Measurements from ENCODE around the gene EIF6.
A peak's percentile ranks its signal among the peaks of the same experiment; 100 is the strongest.

EIF6 gene

DNA sequence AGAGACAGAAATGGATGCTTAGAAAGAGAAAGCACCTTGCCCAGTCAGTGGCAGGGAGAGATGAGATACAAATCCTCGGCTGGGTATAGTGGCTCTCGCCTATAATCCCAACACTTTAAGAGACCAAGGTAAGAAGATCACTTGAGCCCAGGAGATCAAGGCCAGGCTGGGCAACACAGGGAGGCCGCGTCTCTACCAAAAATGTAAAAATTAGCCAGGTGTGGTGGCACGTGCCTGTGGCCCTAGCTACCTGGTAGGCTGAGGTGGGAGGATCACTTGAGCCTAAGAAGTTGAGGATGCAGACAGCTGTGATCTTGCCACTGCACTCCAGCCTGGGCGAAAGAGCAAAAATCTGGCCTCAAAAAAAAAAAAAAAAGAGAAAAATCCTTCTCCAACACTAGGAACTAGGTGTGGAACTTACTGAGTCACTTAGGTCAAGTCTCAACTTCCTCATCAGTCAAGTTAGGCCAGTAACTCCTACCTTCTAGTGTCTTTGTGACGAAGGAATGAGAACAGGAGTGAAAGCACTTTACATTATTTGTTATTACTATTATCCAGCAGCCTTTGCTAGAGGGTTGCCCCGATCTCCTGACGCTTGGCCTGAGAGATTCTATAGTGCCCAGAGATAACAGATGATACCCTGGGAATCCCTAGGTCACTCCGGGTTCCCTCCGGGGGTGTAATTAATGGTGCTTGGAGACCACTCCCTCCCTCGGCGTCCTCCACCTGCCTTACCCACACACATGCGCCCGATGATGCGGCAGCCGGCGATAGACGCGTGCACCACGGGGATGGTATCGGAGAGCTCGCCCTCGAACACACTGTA is 918 bp downstream of the EIF6 start:
- H3K27me3 ChIP-seq (ENCODE audit: control insufficient read depth, insufficient read depth, low read length) = no peaks in the 10 kb centered on the region
- H3K36me3 ChIP-seq (ENCODE audit: insufficient read depth, low read length) = peaks cover 40% of the 10 kb centered on the region
- peak overlapping the region; percentile 97 for H3K9ac ChIP-seq (ENCODE audit: low read depth, low read length)
- peaks cover 26% of the 10 kb centered on the region for H3K4me1 ChIP-seq (ENCODE audit: control insufficient read depth, insufficient read depth, low read length)
- H3K4me3 ChIP-seq (ENCODE audit: low read length) = peak overlapping the region; percentile 83
- no peaks in the 10 kb centered on the region for H3K9me3 ChIP-seq (replicated peaks; ENCODE audit: low read length)
- H3K4me2 ChIP-seq (ENCODE audit: low read length) = peak overlapping the region; percentile 96

GRCh38 chr20:35281506-35282101 is 3.0 kb downstream of the EIF6 start:
- Histone ChIP-seq H3K27me3 (ENCODE audit: control insufficient read depth, insufficient read depth, low read length) (no peaks in the 10 kb centered on the region), H3K36me3 (ENCODE audit: insufficient read depth, low read length) (peaks cover 54% of the 10 kb centered on the region), H3K9ac (ENCODE audit: low read depth, low read length) (no peak overlapping the region), H3K4me2 (ENCODE audit: low read length) (no peak overlapping the region), H3K4me1 (ENCODE audit: control insufficient read depth, insufficient read depth, low read length) (peaks cover 39% of the 10 kb centered on the region), H3K4me3 (ENCODE audit: low read length) (no peak overlapping the region), H3K9me3 (replicated peaks; ENCODE audit: low read length) (no peaks in the 10 kb centered on the region)

DNA sequence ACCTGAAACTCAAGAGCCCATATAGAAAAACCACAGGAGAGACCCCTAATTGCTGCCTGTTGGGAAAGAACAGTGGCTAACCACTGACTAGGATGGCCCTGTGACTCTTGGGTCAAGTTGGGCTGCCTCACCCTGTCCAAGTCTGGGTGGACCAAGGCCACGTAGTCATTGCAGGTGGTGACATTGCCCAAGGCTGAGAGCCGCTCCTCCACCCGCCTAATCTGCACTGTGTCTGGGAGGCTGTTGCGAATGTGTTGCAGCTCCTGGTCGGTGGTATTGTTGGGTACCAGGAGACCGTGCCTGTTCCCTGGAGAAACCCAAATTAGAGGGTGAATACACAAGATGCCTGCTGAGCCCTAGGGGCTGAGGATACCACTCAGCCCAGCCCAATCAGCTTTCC is 4.0 kb downstream of the EIF6 start:
- Histone ChIP-seq H3K27me3 (ENCODE audit: control insufficient read depth, insufficient read depth, low read length) (no peaks in the 10 kb centered on the region), H3K9ac (ENCODE audit: low read depth, low read length) (no peak overlapping the region), H3K36me3 (ENCODE audit: insufficient read depth, low read length) (peaks cover 63% of the 10 kb centered on the region), H3K4me1 (ENCODE audit: control insufficient read depth, insufficient read depth, low read length) (peaks cover 42% of the 10 kb centered on the region), H3K9me3 (replicated peaks; ENCODE audit: low read length) (no peaks in the 10 kb centered on the region), H3K4me2 (ENCODE audit: low read length) (no peak overlapping the region), H3K4me3 (ENCODE audit: low read length) (no peak overlapping the region)

GRCh38 chr20:35279533-35280174 is 4.9 kb downstream of the EIF6 start:
- Histone ChIP-seq H3K4me3 (ENCODE audit: low read length) (no peak overlapping the region), H3K4me1 (ENCODE audit: control insufficient read depth, insufficient read depth, low read length) (peaks cover 36% of the 10 kb centered on the region), H3K9ac (ENCODE audit: low read depth, low read length) (no peak overlapping the region)

GRCh38 chr20:35279040-35279439 is 5.5 kb downstream of the EIF6 start:
- no peak overlapping the region for H3K4me2 ChIP-seq (ENCODE audit: low read length)
- no peak overlapping the region for H3K9ac ChIP-seq (ENCODE audit: low read depth, low read length)
- peaks cover 73% of the 10 kb centered on the region for H3K36me3 ChIP-seq (ENCODE audit: insufficient read depth, low read length)
- H3K9me3 ChIP-seq (replicated peaks; ENCODE audit: low read length) = no peaks in the 10 kb centered on the region
- H3K4me3 ChIP-seq (ENCODE audit: low read length) = no peak overlapping the region
- H3K27me3 ChIP-seq (ENCODE audit: control insufficient read depth, insufficient read depth, low read length) = no peaks in the 10 kb centered on the region
- H3K4me1 ChIP-seq (ENCODE audit: control insufficient read depth, insufficient read depth, low read length) = peaks cover 36% of the 10 kb centered on the region

More at GRCh38 chr20:35279533-35280174, 4.9 kb downstream of the EIF6 start:
- no peak overlapping the region for H3K4me2 ChIP-seq (ENCODE audit: low read length)
- no peaks in the 10 kb centered on the region for H3K27me3 ChIP-seq (ENCODE audit: control insufficient read depth, insufficient read depth, low read length)
- peaks cover 72% of the 10 kb centered on the region for H3K36me3 ChIP-seq (ENCODE audit: insufficient read depth, low read length)
- no peaks in the 10 kb centered on the region for H3K9me3 ChIP-seq (replicated peaks; ENCODE audit: low read length)

GRCh38 chr20:35277531-35278395 is 6.8 kb downstream of the EIF6 start, which contains the start of gene MMP24OS:
Gene MMP24OS, minus strand, starts transcription at chr20:35278122. Its CDS starts 193 bp downstream, at chr20:35277929.
- Histone ChIP-seq H3K4me3 (ENCODE audit: low read length) (peak within 1 kb of the TSS; percentile 74), H3K36me3 (ENCODE audit: insufficient read depth, low read length) (peaks cover 74% of the 10 kb centered on the region), H3K9me3 (replicated peaks; ENCODE audit: low read length) (no peaks in the 10 kb centered on the region), H3K4me1 (ENCODE audit: control insufficient read depth, insufficient read depth, low read length) (peaks cover 27% of the 10 kb centered on the region), H3K27me3 (ENCODE audit: control insufficient read depth, insufficient read depth, low read length) (no peaks in the 10 kb centered on the region), H3K4me2 (ENCODE audit: low read length) (peak within 1 kb of the TSS; percentile 96), H3K9ac (ENCODE audit: low read depth, low read length) (peak within 1 kb of the TSS; percentile 92)

DNA sequence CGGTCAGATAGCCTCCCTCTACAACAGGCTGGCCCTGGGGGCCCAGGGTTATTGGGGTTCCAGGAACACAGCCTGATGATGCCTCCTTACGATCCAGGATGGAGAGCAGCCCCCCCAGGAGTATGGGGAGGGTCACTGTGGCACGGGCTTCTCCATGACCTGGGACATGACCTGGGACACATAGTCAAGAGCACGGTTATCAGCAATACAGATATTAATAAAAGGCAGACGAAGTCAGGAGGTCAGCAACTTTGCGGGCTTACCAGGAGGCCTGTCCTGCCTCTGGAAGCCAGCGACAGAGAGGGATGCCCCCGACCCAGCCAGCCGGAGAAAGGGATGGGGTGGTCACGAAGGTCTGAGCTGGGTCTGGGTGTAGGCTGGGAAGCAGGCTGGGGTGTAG is 7.4 kb downstream of the EIF6 start:
- H3K9ac ChIP-seq (ENCODE audit: low read depth, low read length) = peak overlapping the region; percentile 92
- H3K27me3 ChIP-seq (ENCODE audit: control insufficient read depth, insufficient read depth, low read length) = no peaks in the 10 kb centered on the region
- peaks cover 24% of the 10 kb centered on the region for H3K4me1 ChIP-seq (ENCODE audit: control insufficient read depth, insufficient read depth, low read length)
- H3K36me3 ChIP-seq (ENCODE audit: insufficient read depth, low read length) = peaks cover 69% of the 10 kb centered on the region
- no peaks in the 10 kb centered on the region for H3K9me3 ChIP-seq (replicated peaks; ENCODE audit: low read length)
- peak overlapping the region; percentile 74 for H3K4me3 ChIP-seq (ENCODE audit: low read length)
- peak overlapping the region; percentile 96 for H3K4me2 ChIP-seq (ENCODE audit: low read length)

DNA sequence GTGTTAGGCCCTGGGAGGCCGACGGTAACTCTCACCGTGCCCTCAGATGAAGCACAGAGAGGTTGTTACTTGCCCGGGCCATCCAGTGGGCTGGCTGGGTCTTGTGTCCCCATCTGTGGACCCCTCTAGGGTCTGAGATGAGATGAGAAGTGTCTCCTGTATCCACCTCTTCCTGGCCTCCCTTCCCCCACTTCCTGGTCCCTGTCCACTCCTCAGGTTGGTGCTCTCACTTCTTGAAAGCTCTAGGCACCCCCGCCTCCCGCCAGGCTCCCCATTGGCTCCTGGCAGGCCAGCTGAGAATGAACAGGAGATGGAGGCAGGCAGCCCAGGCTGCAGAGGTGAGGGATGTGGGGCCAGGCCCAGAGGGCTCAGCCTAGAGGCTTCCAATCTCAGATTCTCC is 8.2 kb downstream of the EIF6 start:
- Histone ChIP-seq H3K4me3 (ENCODE audit: low read length) (peak overlapping the region; percentile 74), H3K36me3 (ENCODE audit: insufficient read depth, low read length) (peaks cover 64% of the 10 kb centered on the region), H3K9ac (ENCODE audit: low read depth, low read length) (peak overlapping the region; percentile 92), H3K27me3 (ENCODE audit: control insufficient read depth, insufficient read depth, low read length) (no peaks in the 10 kb centered on the region), H3K4me1 (ENCODE audit: control insufficient read depth, insufficient read depth, low read length) (peaks cover 24% of the 10 kb centered on the region), H3K9me3 (replicated peaks; ENCODE audit: low read length) (no peaks in the 10 kb centered on the region), H3K4me2 (ENCODE audit: low read length) (peak overlapping the region; percentile 96)

GRCh38 chr20:35275741-35276251 is 8.8 kb downstream of the EIF6 start:
- no peak overlapping the region for H3K4me2 ChIP-seq (ENCODE audit: low read length)
- peaks cover 24% of the 10 kb centered on the region for H3K4me1 ChIP-seq (ENCODE audit: control insufficient read depth, insufficient read depth, low read length)
- no peak overlapping the region for H3K9ac ChIP-seq (ENCODE audit: low read depth, low read length)

GRCh38 chr20:35274172-35275092 is 10.1 kb downstream of the EIF6 start:
- H3K36me3 ChIP-seq (ENCODE audit: insufficient read depth, low read length) = peaks cover 49% of the 10 kb centered on the region
- H3K4me1 ChIP-seq (ENCODE audit: control insufficient read depth, insufficient read depth, low read length) = peaks cover 24% of the 10 kb centered on the region
- no peak overlapping the region for H3K4me3 ChIP-seq (ENCODE audit: low read length)
- no peaks in the 10 kb centered on the region for H3K9me3 ChIP-seq (replicated peaks; ENCODE audit: low read length)
- H3K9ac ChIP-seq (ENCODE audit: low read depth, low read length) = no peak overlapping the region
- no peaks in the 10 kb centered on the region for H3K27me3 ChIP-seq (ENCODE audit: control insufficient read depth, insufficient read depth, low read length)
- no peak overlapping the region for H3K4me2 ChIP-seq (ENCODE audit: low read length)

More at GRCh38 chr20:35275741-35276251, 8.8 kb downstream of the EIF6 start:
- no peak overlapping the region for H3K4me3 ChIP-seq (ENCODE audit: low read length)
- H3K9me3 ChIP-seq (replicated peaks; ENCODE audit: low read length) = no peaks in the 10 kb centered on the region
- peaks cover 62% of the 10 kb centered on the region for H3K36me3 ChIP-seq (ENCODE audit: insufficient read depth, low read length)
- no peaks in the 10 kb centered on the region for H3K27me3 ChIP-seq (ENCODE audit: control insufficient read depth, insufficient read depth, low read length)

All from skeletal muscle satellite cell (primary cell).